Peyer's patch (tissue), 4 donors: ENCODE data around the gene GPER1.

Source experiments
- CTCF ChIP-seq, 6 experiments: fragments of 450-650 bp in 4 of 6; fragments of 200-600 bp in 2 of 6; sonication (generic) in 1 of 6; IDR thresholded peaks; one replicate each; pipeline ENCODE4 v1.5.1; 2017 to 2019; ENCODE audit warnings: antibody characterized with exemption in 6 of 6, mild to moderate bottlenecking in 3 of 6, moderate library complexity in 1 of 6
- POLR2A ChIP-seq, 2 donors: fragments of 450-650 bp; IDR thresholded peaks; one replicate each; pipeline ENCODE4 v1.5.1; 2017; ENCODE audit warnings: antibody characterized with exemption in 2 of 2, mild to moderate bottlenecking in 2 of 2, moderate library complexity in 2 of 2

- TF ChIP-seq CTCF (IDR thresholded peaks at IDR 0.05): no peak
- TF ChIP-seq POLR2A (IDR thresholded peaks at IDR 0.05): no peak
Observed at GRCh38 chr7:1096156-1097119, 8.5 kb downstream of the GPER1 start.
